ENCODE data around the gene IQGAP3. TPM values are rescaled to one million over a fixed set of nuclear protein-coding genes. Genes with fewer than 3 reads are reported as not detected.
A peak's percentile ranks its signal among the peaks of the same experiment; 100 is the strongest.

Gene IQGAP3
- total RNA-seq, 4 donors from 2014 or later = 7.1 to 12.8 (median 8.6) TPM

- Histone ChIP-seq H3K9me3 (no peaks in the 10 kb centered on the region), H3K27ac (no peak overlapping the region), H3K27me3 (no peaks in the 10 kb centered on the region), H3K4me3 (no peak overlapping the region), H3K36me3 (peaks cover 0 to 21% (median 0%) of the 10 kb centered on the region in 3 donors), H3K4me1 (peaks cover 17 to 31% (median 25%) of the 10 kb centered on the region in 3 donors)
- WGBS, 2 donors = 16 to 29% methylated on average over 9 to 10 of the region's 10 CpGs
- TF ChIP-seq POLR2A (IDR thresholded peaks at IDR 0.05) = no peak
- peak in 3 of 6 experiments; percentile 20 to 23 (median 21) for TF ChIP-seq CTCF (IDR thresholded peaks at IDR 0.05)
- intact Hi-C loops (cut with DNase I) = loop anchor here (5.0 kb wide), 1 partner anchor 145 kb away; no protein-coding TSS in a partner anchor
- DNase-seq = no peak
Observed at GRCh38 chr1:156602557-156602993, 30.2 kb upstream of the IQGAP3 start.

GRCh38 chr1:156601892-156602291 lies 29.5 kb upstream of the IQGAP3 start:
- Histone ChIP-seq H3K9me3 (no peaks in the 10 kb centered on the region), H3K4me1 (peaks cover 17 to 31% (median 25%) of the 10 kb centered on the region in 3 donors), H3K27me3 (no peaks in the 10 kb centered on the region), H3K27ac (peak overlapping the region; percentile 71 to 87 (median 84)), H3K36me3 (peaks cover 0 to 28% (median 0%) of the 10 kb centered on the region in 3 donors), H3K4me3 (peak overlapping the region; percentile 55 to 80 (median 68))
- WGBS, 2 donors = 29 to 57% methylated on average over 10 to 12 of the region's 12 CpGs
- no peak for DNase-seq
- intact Hi-C loops (cut with DNase I) = loop anchor here (5.0 kb wide), 1 partner anchor 145 kb away; no protein-coding TSS in a partner anchor
- TF ChIP-seq POLR2A (IDR thresholded peaks at IDR 0.05) (no peak), CTCF (IDR thresholded peaks at IDR 0.05) (no peak)

GRCh38 chr1:156601122-156601830 lies 28.9 kb upstream of the IQGAP3 start, which contains the start of gene GPATCH4:
Gene GPATCH4 (minus strand): TSS chr1:156601479.
- Histone ChIP-seq H3K27me3 (no peaks in the 10 kb centered on the region), H3K27ac (peak within 1 kb of the TSS; percentile 71 to 87 (median 84)), H3K4me3 (peak within 1 kb of the TSS; percentile 55 to 80 (median 68)), H3K9me3 (no peaks in the 10 kb centered on the region), H3K36me3 (peaks cover 0 to 34% (median 4%) of the 10 kb centered on the region in 3 donors), H3K4me1 (peaks cover 17 to 31% (median 25%) of the 10 kb centered on the region in 3 donors)
- WGBS, 2 donors = 0 to 1% methylated on average over 23 to 35 of the region's 35 CpGs
- DNase-seq = no peak
- intact Hi-C loops (cut with DNase I) = loop anchor here (5.0 kb wide), 1 partner anchor 144 kb away; no protein-coding TSS in a partner anchor
- TF ChIP-seq POLR2A (IDR thresholded peaks at IDR 0.05) = no peak
- no peak for TF ChIP-seq CTCF (IDR thresholded peaks at IDR 0.05)

- intact Hi-C loops (cut with DNase I) = loop anchor here (5.0 kb wide), 1 partner anchor 143 kb away; no protein-coding TSS in a partner anchor
- no peaks in the 10 kb centered on the region for H3K27me3 ChIP-seq
- H3K4me1 ChIP-seq = peaks cover 17 to 31% (median 25%) of the 10 kb centered on the region in 3 donors
- no peak for DNase-seq
- H3K27ac ChIP-seq = peak overlapping the region; percentile 71 to 87 (median 84)
- peak overlapping the region; percentile 55 to 80 (median 68) for H3K4me3 ChIP-seq
- no peak for TF ChIP-seq POLR2A (IDR thresholded peaks at IDR 0.05)
- TF ChIP-seq CTCF (IDR thresholded peaks at IDR 0.05) = no peak
- peaks cover 1 to 39% (median 7%) of the 10 kb centered on the region in 3 donors for H3K36me3 ChIP-seq
- WGBS, 2 donors = 0 to 1% methylated on average over 12 to 13 of the region's 13 CpGs
- H3K9me3 ChIP-seq = no peaks in the 10 kb centered on the region
Observed at GRCh38 chr1:156600733-156601121, 28.4 kb upstream of the IQGAP3 start.

GRCh38 chr1:156599811-156600210 lies 27.4 kb upstream of the IQGAP3 start:
- Histone ChIP-seq H3K4me1 (peaks cover 17 to 31% (median 25%) of the 10 kb centered on the region in 3 donors), H3K4me3 (no peak overlapping the region), H3K36me3 (peaks cover 7 to 49% (median 9%) of the 10 kb centered on the region in 3 donors), H3K27me3 (no peaks in the 10 kb centered on the region), H3K27ac (no peak overlapping the region), H3K9me3 (no peaks in the 10 kb centered on the region)
- TF ChIP-seq POLR2A (IDR thresholded peaks at IDR 0.05) = no peak
- peak in 2 of 6 experiments; percentile 8 to 49 for TF ChIP-seq CTCF (IDR thresholded peaks at IDR 0.05)
- no peak for DNase-seq
- intact Hi-C loops (cut with DNase I) = loop anchor here (5.0 kb wide), 1 partner anchor 143 kb away; no protein-coding TSS in a partner anchor
- 43 to 52% methylated on average over 2 to 3 of the region's 3 CpGs for WGBS, 2 donors

Data from esophagus squamous epithelium (tissue), 5 donors.